Liver (tissue), 9 donors: ENCODE measurements around the gene ATP6V1G2. TPM values are rescaled to one million over a fixed set of nuclear protein-coding genes. Genes with fewer than 3 reads are reported as not detected.

Experiments
- DNase-seq: peaks from one replicate; pipeline ENCODE4 v3.0.0-alpha.2; 2017; ENCODE audit warnings: low spot score
- H3K27ac ChIP-seq, 2 donors: one replicate each; pipeline ENCODE4 v1.7.0; 2013; ENCODE audit warnings: inconsistent platforms in 2 of 2, low read length in 2 of 2, control low read depth in 1 of 2, low read depth in 1 of 2, mild to moderate bottlenecking in 1 of 2
- H3K27me3 ChIP-seq, 4 donors: one replicate each; pipeline versions ENCODE4 v1.6.1 to v1.7.0; 2013; ENCODE audit warnings: low read length in 3 of 4, inconsistent platforms in 1 of 4, mild to moderate bottlenecking in 1 of 4, moderate library complexity in 1 of 4; ENCODE audit not compliant: control insufficient read depth in 4 of 4, insufficient read depth in 4 of 4
- H3K36me3 ChIP-seq, 4 donors: one replicate each; pipeline versions ENCODE4 v1.6.1 to v1.7.0; 2013; ENCODE audit warnings: low read length in 3 of 4, mild to moderate bottlenecking in 3 of 4, low read depth in 1 of 4, moderate library complexity in 1 of 4; ENCODE audit not compliant: control insufficient read depth in 4 of 4, insufficient read depth in 3 of 4
- H3K4me1 ChIP-seq, 4 donors: one replicate each; pipeline versions ENCODE4 v1.6.1 to v1.7.0; 2013; ENCODE audit warnings: low read length in 3 of 4, mild to moderate bottlenecking in 3 of 4, moderate library complexity in 1 of 4; ENCODE audit not compliant: control insufficient read depth in 4 of 4, insufficient read depth in 4 of 4
- H3K4me3 ChIP-seq, 3 donors: one replicate each; pipeline versions ENCODE4 v1.6.1 to v1.7.0; 2013; ENCODE audit warnings: low read length in 3 of 3, control low read depth in 1 of 3, low read depth in 1 of 3, mild to moderate bottlenecking in 1 of 3
- H3K9ac ChIP-seq, 2 donors: one replicate each; pipeline ENCODE4 v1.7.0; 2013; ENCODE audit warnings: low read length in 2 of 2, mild to moderate bottlenecking in 2 of 2, moderate library complexity in 2 of 2, control low read depth in 1 of 2, low read depth in 1 of 2
- H3K9me3 ChIP-seq, 4 donors: one replicate each; pipeline versions ENCODE4 v1.6.1 to v1.7.0; 2013; ENCODE audit warnings: low read length in 3 of 4; ENCODE audit not compliant: control insufficient read depth in 4 of 4
- ATF3 ChIP-seq: IDR thresholded peaks from 2 replicates; pipeline ENCODE4 v1.6.1; 2016; ENCODE audit warnings: antibody characterized with exemption
- EGR1 ChIP-seq, 2 donors: IDR thresholded peaks; 2 replicates each; pipeline ENCODE4 v1.6.1; 2016 to 2018; ENCODE audit warnings: antibody characterized with exemption in 2 of 2, low read depth in 2 of 2
- FOXA2 ChIP-seq: IDR thresholded peaks from 2 replicates; pipeline ENCODE4 v1.6.1; 2016; ENCODE audit warnings: antibody characterized with exemption
- GABPA ChIP-seq, 2 donors: IDR thresholded peaks in 1 of 2; conservative IDR thresholded peaks in 1 of 2; 2 replicates each; pipeline ENCODE4 v1.6.1; 2016; ENCODE audit warnings: antibody characterized with exemption in 2 of 2, mild to moderate bottlenecking in 1 of 2, moderate library complexity in 1 of 2
- HNF4A ChIP-seq, 2 donors: conservative IDR thresholded peaks; 2 replicates each; pipeline ENCODE4 v1.6.1; 2016; ENCODE audit warnings: antibody characterized with exemption in 2 of 2, mild to moderate bottlenecking in 2 of 2
- JUND ChIP-seq, 2 donors: IDR thresholded peaks; 2 replicates each; pipeline ENCODE4 v1.6.1; 2016; ENCODE audit warnings: antibody characterized with exemption in 2 of 2
- MAX ChIP-seq: IDR thresholded peaks from 2 replicates; pipeline ENCODE4 v1.6.1; 2016; ENCODE audit warnings: antibody characterized with exemption
- NR2F2 ChIP-seq: IDR thresholded peaks from 2 replicates; pipeline ENCODE4 v1.6.1; 2016; ENCODE audit warnings: antibody characterized with exemption
- RAD21 ChIP-seq, 2 donors: IDR thresholded peaks; 2 replicates each; pipeline ENCODE4 v1.6.1; 2016; ENCODE audit warnings: antibody characterized with exemption in 2 of 2, mild to moderate bottlenecking in 2 of 2
- REST ChIP-seq: IDR thresholded peaks from 2 replicates; pipeline ENCODE4 v1.6.1; 2016; ENCODE audit warnings: antibody characterized with exemption, mild to moderate bottlenecking
- WGBS: extraction: QIAGEN DNeasy Blood & Tissue Kit; methylation state at CpG from one replicate; pipeline ENCODE4 v1.1.7; 2013; 5-methylcytosine and 5-hydroxymethylcytosine counted together
- polyA plus RNA-seq, 2 donors: library from polyadenylated mRNA; stranded (reverse) in 1 of 2; unstranded in 1 of 2; fragments of 200-250 nt in 1 of 2; fragments of >200 nt in 1 of 2; fragmentation: Nextera tagmentation in 1 of 2; extraction: Ambion mirVana in 1 of 2; gene quantifications; one replicate each; pipeline versions ENCODE4 v1.2.1 to v1.2.3, GENCODE V29; 2013 to 2015
- total RNA-seq, 2 donors: library from RNA; depleted of rRNA; stranded (reverse); fragments of >200 nt; gene quantifications; one replicate each; pipeline ENCODE4 v1.2.3, GENCODE V29; 2014
- donor health status: healthy.
- donor health status: healthy.
- donor health status: healthy.
- donor health status: healthy.
- donor health status: healthy.

The ATP6V1G2 gene
- total and polyA plus RNA-seq, 4 donors: 0.14 to 0.36 (median 0.26) TPM

- WGBS: under 1% methylated on average over 21 of the region's 21 CpGs
- H3K27me3 ChIP-seq: no peaks in the 10 kb centered on the region
- TF ChIP-seq EGR1 (IDR thresholded peaks at IDR 0.05; ENCODE audit: low read depth in 2 of 2): peak in 1 of 2 donors; percentile 13
- TF ChIP-seq MAX: no peak
- no peak for TF ChIP-seq NR2F2
- TF ChIP-seq JUND (IDR thresholded peaks at IDR 0.05): no peak
- TF ChIP-seq HNF4A (conservative IDR thresholded peaks at IDR 0.05): no peak
- peak overlapping the region; percentile 99 to 100 for H3K9ac ChIP-seq
- peak overlapping the region; percentile 56 to 100 (median 98) for H3K4me3 ChIP-seq
- peaks cover 2 to 28% (median 22%) of the 10 kb centered on the region in 4 donors for H3K36me3 ChIP-seq
- H3K27ac ChIP-seq: peak overlapping the region; percentile 99
- peaks cover 5 to 32% (median 26%) of the 10 kb centered on the region in 4 donors for H3K4me1 ChIP-seq
- peak; percentile 56 for DNase-seq
- H3K9me3 ChIP-seq: no peaks in the 10 kb centered on the region
These were observed 5.2 kb downstream of the ATP6V1G2 start for GRCh38 chr6:31541059-31541657.

- TF ChIP-seq REST (peak; percentile 13), RAD21 (IDR thresholded peaks at IDR 0.05) (no peak), FOXA2 (no peak)
- WGBS: 20% methylated on average over 4 of the region's 4 CpGs
- Histone ChIP-seq H3K4me3 (peak overlapping the region; percentile 56 to 100 (median 98)), H3K36me3 (peaks cover 3 to 33% (median 27%) of the 10 kb centered on the region in 4 donors), H3K4me1 (peaks cover 5 to 31% (median 26%) of the 10 kb centered on the region in 4 donors), H3K9me3 (no peaks in the 10 kb centered on the region), H3K9ac (peak overlapping the region; percentile 99 to 100), H3K27ac (peak overlapping the region; percentile 99), H3K27me3 (no peaks in the 10 kb centered on the region)
- DNase-seq: no peak
These were observed 5.8 kb downstream of the ATP6V1G2 start for GRCh38 chr6:31540640-31541039.

GRCh38 chr6:31538805-31539400 lies 7.5 kb downstream of the ATP6V1G2 start:
- peak in 1 of 2 donors; percentile 25 for TF ChIP-seq GABPA (IDR thresholded peaks at IDR 0.05 in 1 of 2, conservative IDR thresholded peaks at IDR 0.05 in 1 of 2)
- no peak for TF ChIP-seq ATF3
- no peak overlapping the region for H3K4me3 ChIP-seq
- H3K27ac ChIP-seq: no peak overlapping the region
- H3K4me1 ChIP-seq: peaks cover 5 to 31% (median 26%) of the 10 kb centered on the region in 4 donors
- no peaks in the 10 kb centered on the region for H3K9me3 ChIP-seq
- peak overlapping the region in 1 of 2 donors; percentile 21 for H3K9ac ChIP-seq
- H3K27me3 ChIP-seq: no peaks in the 10 kb centered on the region
- peaks cover 19 to 50% (median 42%) of the 10 kb centered on the region in 4 donors for H3K36me3 ChIP-seq
- 67% methylated on average over 6 of the region's 6 CpGs for WGBS
- no peak for DNase-seq
